Measurements from ENCODE around the gene GALT.
A peak's percentile ranks its signal among the peaks of the same experiment; 100 is the strongest.

GALT gene

GRCh38 chr9:34688329-34689115 lies 42.0 kb downstream of the GALT start:
- H3K36me3 ChIP-seq: peaks cover 7% of the 10 kb centered on the region
- TF ChIP-seq CTCF (IDR thresholded peaks at IDR 0.05): no peak

GRCh38 chr9:34689116-34689470 lies 42.6 kb downstream of the GALT start:
- TF ChIP-seq CTCF (IDR thresholded peaks at IDR 0.05): no peak
- Histone ChIP-seq H3K27me3 (no peaks in the 10 kb centered on the region), H3K9me3 (no peaks in the 10 kb centered on the region), H3K36me3 (peaks cover 4% of the 10 kb centered on the region), H3K4me3 (ENCODE audit: low read depth in 1 of 2, low read length in 1 of 2) (no peak overlapping the region), H3K4me1 (ENCODE audit: control insufficient read depth in 1 of 2, insufficient read depth in 1 of 2, low read depth in 1 of 2, low read length in 1 of 2) (peaks cover 8 to 15% of the 10 kb centered on the region in 2 experiments), H3K27ac (no peak overlapping the region)

More at GRCh38 chr9:34688329-34689115, 42.0 kb downstream of the GALT start:
- H3K4me1 ChIP-seq (ENCODE audit: control insufficient read depth in 1 of 2, insufficient read depth in 1 of 2, low read depth in 1 of 2, low read length in 1 of 2): peaks cover 8 to 15% of the 10 kb centered on the region in 2 experiments
- H3K27ac ChIP-seq: no peak overlapping the region
- H3K4me3 ChIP-seq (ENCODE audit: low read depth in 1 of 2, low read length in 1 of 2): no peak overlapping the region
- H3K27me3 ChIP-seq: no peaks in the 10 kb centered on the region
- no peaks in the 10 kb centered on the region for H3K9me3 ChIP-seq

GRCh38 chr9:34689512-34689911 lies 43.0 kb downstream of the GALT start:
- TF ChIP-seq CTCF (IDR thresholded peaks at IDR 0.05): no peak
- Histone ChIP-seq H3K27ac (no peak overlapping the region), H3K27me3 (no peaks in the 10 kb centered on the region), H3K36me3 (no peaks in the 10 kb centered on the region), H3K4me3 (ENCODE audit: low read depth in 1 of 2, low read length in 1 of 2) (no peak overlapping the region), H3K4me1 (ENCODE audit: control insufficient read depth in 1 of 2, insufficient read depth in 1 of 2, low read depth in 1 of 2, low read length in 1 of 2) (peaks cover 8 to 15% of the 10 kb centered on the region in 2 experiments), H3K9me3 (no peaks in the 10 kb centered on the region)

- TF ChIP-seq CTCF (IDR thresholded peaks at IDR 0.05): no peak
- peak within 1 kb of the TSS; percentile 42 for H3K27ac ChIP-seq
Observed at GRCh38 chr9:34690983-34691935, 44.8 kb downstream of the GALT start, which contains the start of gene CCL19. Gene CCL19, minus strand, starts transcription at chr9:34691276. Its CDS starts 137 bp downstream, at chr9:34691139.

GRCh38 chr9:34691936-34692315 lies 45.5 kb downstream of the GALT start:
- Histone ChIP-seq H3K27me3 (no peaks in the 10 kb centered on the region), H3K4me3 (ENCODE audit: low read depth in 1 of 2, low read length in 1 of 2) (no peak overlapping the region), H3K4me1 (ENCODE audit: control insufficient read depth in 1 of 2, insufficient read depth in 1 of 2, low read depth in 1 of 2, low read length in 1 of 2) (peaks cover 8 to 15% of the 10 kb centered on the region in 2 experiments), H3K36me3 (no peaks in the 10 kb centered on the region), H3K9me3 (no peaks in the 10 kb centered on the region), H3K27ac (no peak overlapping the region)
- no peak for TF ChIP-seq CTCF (IDR thresholded peaks at IDR 0.05)

More at GRCh38 chr9:34690983-34691935, 44.8 kb downstream of the GALT start, which contains the start of gene CCL19:
- Histone ChIP-seq H3K4me1 (ENCODE audit: control insufficient read depth in 1 of 2, insufficient read depth in 1 of 2, low read depth in 1 of 2, low read length in 1 of 2) (peaks cover 8 to 15% of the 10 kb centered on the region in 2 experiments), H3K36me3 (no peaks in the 10 kb centered on the region), H3K27me3 (no peaks in the 10 kb centered on the region), H3K9me3 (no peaks in the 10 kb centered on the region), H3K4me3 (ENCODE audit: low read depth in 1 of 2, low read length in 1 of 2) (no peak within 1 kb of the TSS)
